ENCODE results near the gene PSPN. TPM values are rescaled to one million over a fixed set of nuclear protein-coding genes. Genes with fewer than 3 reads are reported as not detected.
"Not testable (repeated sequence)": the region's sequence is repeated elsewhere in the genome, so short reads cannot be mapped to it uniquely, and the experiment has no call there.

PSPN gene
- polyA plus RNA-seq, 3 donors = 0.37 to 0.79 (median 0.46) TPM

GRCh38 chr19:6352381-6353165 lies 23.2 kb downstream of the PSPN start:
- H3K27ac ChIP-seq (ENCODE audit: low read depth, low read length) = no peak overlapping the region
- 82 to 100% (median 96%) methylated on average over 2 of the region's 2 CpGs for WGBS, 3 donors

GRCh38 chr19:6350688-6351087 lies 25.0 kb downstream of the PSPN start:
- no peak overlapping the region for H3K27ac ChIP-seq (ENCODE audit: low read depth, low read length)
- 64 to 70% (median 67%) methylated on average over 2 of the region's 2 CpGs for WGBS, 3 donors

- not testable (repeated sequence) for H3K27ac ChIP-seq (ENCODE audit: low read depth, low read length)
- WGBS, 3 donors = 81 to 93% (median 85%) methylated on average over 2 of the region's 2 CpGs
Observed at GRCh38 chr19:6349271-6349670, 26.5 kb downstream of the PSPN start.

- no peak overlapping the region for H3K27ac ChIP-seq (ENCODE audit: low read depth, low read length)
- WGBS, 3 donors = 86 to 95% (median 91%) methylated on average over 1 of the region's 1 CpG
Observed at GRCh38 chr19:6343462-6343861, 32.3 kb downstream of the PSPN start.

- 60 to 71% (median 62%) methylated on average over 14 of the region's 14 CpGs for WGBS, 3 donors
Observed at GRCh38 chr19:6340493-6341201, 35.1 kb downstream of the PSPN start.

DNA sequence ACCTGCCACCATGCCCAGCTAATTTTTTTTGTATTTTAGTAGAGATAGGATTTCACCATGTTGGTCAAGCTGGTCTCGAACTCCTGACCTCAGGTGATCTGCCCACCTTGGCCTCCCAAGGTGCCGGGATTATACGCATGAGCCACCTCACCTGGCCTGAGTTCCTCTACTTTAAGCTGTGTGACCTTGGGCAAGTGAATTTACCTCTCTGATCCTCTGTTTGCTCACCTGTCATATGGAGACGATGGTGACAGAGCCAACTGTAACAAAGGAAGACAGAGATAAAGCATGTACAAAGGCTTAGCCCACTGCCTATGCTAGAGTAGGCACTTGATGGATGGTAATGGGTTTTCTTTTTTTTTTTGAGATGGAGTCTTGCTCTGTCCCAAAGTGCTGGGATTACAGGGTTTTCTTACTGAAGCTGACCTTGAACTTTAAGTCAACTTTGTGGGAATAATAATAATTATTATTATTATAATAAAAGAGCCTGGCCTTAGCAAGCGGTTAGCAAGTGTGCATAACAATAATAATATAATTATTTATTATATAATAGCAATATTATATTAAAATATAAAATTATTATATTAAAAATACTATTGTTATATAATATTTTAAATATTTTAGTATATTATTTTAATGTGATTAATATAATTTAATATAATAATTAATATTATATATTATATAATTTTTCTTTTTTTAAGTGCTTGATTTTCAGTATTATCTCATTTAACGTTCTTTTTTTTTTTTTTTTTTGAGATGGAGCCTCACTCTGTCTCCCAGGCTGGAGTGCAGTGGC lies 41.0 kb downstream of the PSPN start:
- 51 to 92% (median 92%) methylated on average over 6 of the region's 6 CpGs for WGBS, 3 donors
- H3K27ac ChIP-seq (ENCODE audit: low read depth, low read length) = no peak overlapping the region

More at GRCh38 chr19:6340493-6341201, 35.1 kb downstream of the PSPN start:
- H3K27ac ChIP-seq (ENCODE audit: low read depth, low read length) = no peak overlapping the region

GRCh38 chr19:6333439-6333838 lies 42.3 kb downstream of the PSPN start, which contains the start of gene ACER1:
TSS of gene ACER1 (minus strand) at chr19:6333612. CDS start at chr19:6333551, 61 bp downstream.
- WGBS, 3 donors = 60 to 81% (median 81%) methylated on average over 17 of the region's 17 CpGs

DNA sequence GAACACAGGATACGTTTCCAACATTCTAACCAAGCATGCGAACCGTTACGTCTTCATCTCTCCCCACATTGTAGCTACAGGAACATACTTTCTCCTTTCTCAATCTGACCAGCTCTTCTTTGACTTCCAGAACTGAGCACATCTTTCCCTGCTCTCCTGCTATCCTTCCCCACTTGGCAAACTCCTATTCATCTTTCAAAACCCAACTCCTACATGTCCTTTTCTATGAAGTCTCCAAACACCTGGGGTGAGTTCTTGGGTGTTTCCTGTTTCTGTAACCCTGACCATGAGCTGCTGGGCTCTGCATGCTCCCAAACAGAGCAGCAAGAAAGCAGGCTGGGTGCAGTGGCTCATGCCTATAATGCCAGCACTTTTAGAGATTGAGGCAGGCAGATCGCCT lies 48.9 kb downstream of the PSPN start:
- H3K27ac ChIP-seq (ENCODE audit: low read depth, low read length) = no peak overlapping the region
- WGBS, 3 donors = 79 to 85% (median 83%) methylated on average over 5 of the region's 5 CpGs

More at GRCh38 chr19:6333439-6333838, 42.3 kb downstream of the PSPN start, which contains the start of gene ACER1:
- no peak within 1 kb of the TSS for H3K27ac ChIP-seq (ENCODE audit: low read depth, low read length)

- 73 to 81% (median 75%) methylated on average over 4 of the region's 4 CpGs for WGBS, 3 donors
- no peak overlapping the region for H3K27ac ChIP-seq (ENCODE audit: low read depth, low read length)
Observed at GRCh38 chr19:6325614-6326013, 50.1 kb downstream of the PSPN start.

Other genes with a start within 250 kb of the PSPN start
- not detected for gene ACSBG2, start 240.3 kb downstream of the PSPN start, polyA plus RNA-seq
- 10 to 100 TPM; 19.3 to 41.7 (median 37.5) TPM for gene MLLT1, start 96.0 kb downstream of the PSPN start, polyA plus RNA-seq
- gene ACER1, start 42.3 kb downstream of the PSPN start, polyA plus RNA-seq = under 1 TPM in 1 of 3 donors, not detected in 2; 0.04 TPM
- 10 to 100 TPM; 55.9 to 91.0 (median 59.7) TPM for gene CLPP, start 14.4 kb downstream of the PSPN start, polyA plus RNA-seq
- 10 to 100 TPM; 68.7 to 71.8 (median 70.9) TPM for gene ALKBH7, start 3.1 kb downstream of the PSPN start, polyA plus RNA-seq
- 10 to 100 TPM; 36.4 to 44.7 (median 40.9) TPM for gene GTF2F1, start 17.2 kb upstream of the PSPN start, polyA plus RNA-seq
- 100 to 1,000 TPM in 2 of 3 donors, 10 to 100 TPM in 1; 63.8 to 142 (median 130) TPM for gene KHSRP, start 48.9 kb upstream of the PSPN start, polyA plus RNA-seq
- under 1 TPM; 0.09 to 0.22 (median 0.21) TPM for gene SLC25A41, start 57.8 kb upstream of the PSPN start, polyA plus RNA-seq
- gene SLC25A23, start 83.9 kb upstream of the PSPN start, polyA plus RNA-seq = 10 to 100 TPM; 14.0 to 40.1 (median 26.5) TPM
- 10 to 100 TPM in 1 of 3 donors, 1 to 10 TPM in 1, under 1 TPM in 1; 0.67 to 47.3 (median 4.1) TPM for gene CRB3, start 88.3 kb upstream of the PSPN start, polyA plus RNA-seq
- 1 to 10 TPM; 1.5 to 2.7 (median 2.1) TPM for gene DENND1C, start 105.9 kb upstream of the PSPN start, polyA plus RNA-seq
- gene TUBB4A, start 126.4 kb upstream of the PSPN start, polyA plus RNA-seq = 1 to 10 TPM in 1 of 3 donors, under 1 TPM in 2; 0.18 to 2.0 (median 0.68) TPM
- gene TNFSF9, start 155.1 kb upstream of the PSPN start, polyA plus RNA-seq = 1 to 10 TPM in 1 of 3 donors, under 1 TPM in 2; 0.09 to 1.5 (median 0.83) TPM
- 1 to 10 TPM in 1 of 3 donors, under 1 TPM in 1, not detected in 1; 0.22 to 1.0 TPM for gene CD70, start 215.2 kb upstream of the PSPN start, polyA plus RNA-seq